HG02973 (cell line): ENCODE measurements around the gene CENPX.

Source experiments
- ATAC-seq: cut with Tn5 transposase; IDR thresholded peaks from one replicate; pipeline ENCODE4 v1.9.1; 2021; ENCODE audit warnings: moderate library complexity; ENCODE audit not compliant: unreplicated experiment

The CENPX gene

GRCh38 chr17:82025401-82026107 is 2.9 kb upstream of the CENPX start:
- ATAC-seq = no peak

- ATAC-seq = no peak
Observed at GRCh38 chr17:82024859-82025258, 2.2 kb upstream of the CENPX start.

- peak; percentile 8 for ATAC-seq
Observed at GRCh38 chr17:82023447-82024241, 966 bp upstream of the CENPX start.

- ATAC-seq = peak; percentile 80
Observed at GRCh38 chr17:82022981-82023446, 336 bp upstream of the CENPX start, which contains the start of gene LRRC45. Gene LRRC45 (plus strand): TSS chr17:82023305. CDS start chr17:82023644, 339 bp downstream.

- no peak for ATAC-seq
Observed at GRCh38 chr17:82021900-82022309, 773 bp downstream of the CENPX start.

GRCh38 chr17:82021107-82021899 is 1.4 kb downstream of the CENPX start:
- no peak for ATAC-seq

GRCh38 chr17:82020572-82021106 is 2.0 kb downstream of the CENPX start:
- ATAC-seq = no peak

- ATAC-seq = no peak
Observed at GRCh38 chr17:82019690-82020571, 2.7 kb downstream of the CENPX start.

GRCh38 chr17:82018989-82019689 is 3.5 kb downstream of the CENPX start:
- no peak for ATAC-seq

GRCh38 chr17:82018152-82018988 is 4.3 kb downstream of the CENPX start:
- ATAC-seq = no peak

- no peak for ATAC-seq
Observed at GRCh38 chr17:82017612-82018151, 5.0 kb downstream of the CENPX start.

- no peak for ATAC-seq
Observed at GRCh38 chr17:82016875-82017459, 5.7 kb downstream of the CENPX start.

- no peak for ATAC-seq
Observed at GRCh38 chr17:82016061-82016874, 6.4 kb downstream of the CENPX start.

GRCh38 chr17:82015311-82015971 is 7.2 kb downstream of the CENPX start:
- ATAC-seq = no peak

- no peak for ATAC-seq
Observed at GRCh38 chr17:82014971-82015310, 7.7 kb downstream of the CENPX start.

- ATAC-seq = no peak
Observed at GRCh38 chr17:82014432-82014831, 8.2 kb downstream of the CENPX start.
